Astrocyte (in vitro differentiated cells and primary cell): ENCODE results near the gene AARS2. TPM values are rescaled to one million over a fixed set of nuclear protein-coding genes. Genes with fewer than 3 reads are reported as not detected.

Experiments
- DNase-seq: peaks from one replicate; pipeline ENCODE4 v3.0.0-alpha.2; 2010; ENCODE audit warnings: low read depth
- FAIRE-seq: peaks from 2 replicates; lab custom pipeline; 2011; peaks lifted over from hg19 to GRCh38; lab: Jason Lieb, UNC
- H2AFZ ChIP-seq: 2 replicates; pipeline ENCODE4 v1.6.0; 2012; ENCODE audit warnings: low read depth, low read length, inconsistent platforms
- H3K27ac ChIP-seq: 2 replicates; pipeline ENCODE4 v1.5.1; 2011; ENCODE audit warnings: low read depth, low read length, inconsistent platforms
- H3K27me3 ChIP-seq: 2 replicates; pipeline ENCODE4 v1.6.0; 2011; ENCODE audit warnings: low read length, inconsistent platforms; ENCODE audit not compliant: insufficient read depth
- H3K36me3 ChIP-seq: 2 replicates; pipeline ENCODE4 v1.5.1; 2011; ENCODE audit warnings: low read length, inconsistent platforms; ENCODE audit not compliant: insufficient read depth
- H3K4me1 ChIP-seq: 2 replicates; pipeline ENCODE4 v1.5.1; 2011; ENCODE audit warnings: low read length, inconsistent platforms; ENCODE audit not compliant: insufficient read depth
- H3K4me2 ChIP-seq: 2 replicates; pipeline ENCODE4 v1.6.0; 2012; ENCODE audit warnings: low read length, inconsistent platforms
- H3K4me3 ChIP-seq: 2 replicates; pipeline ENCODE4 v1.5.1; 2011; ENCODE audit warnings: low read depth, mild to moderate bottlenecking, low read length, inconsistent platforms; ENCODE audit not compliant: insufficient read depth
- H3K79me2 ChIP-seq: 2 replicates; pipeline ENCODE4 v1.6.0; 2012; ENCODE audit warnings: mild to moderate bottlenecking, low read length, inconsistent platforms; ENCODE audit not compliant: insufficient read depth
- H3K9ac ChIP-seq: 2 replicates; pipeline ENCODE4 v1.6.0; 2012; ENCODE audit warnings: mild to moderate bottlenecking, low read length, inconsistent platforms
- H3K9me3 ChIP-seq: 2 replicates; pipeline ENCODE4 v1.5.1; 2012; ENCODE audit warnings: low read depth, mild to moderate bottlenecking, low read length, inconsistent platforms; ENCODE audit not compliant: insufficient read depth
- H4K20me1 ChIP-seq: 2 replicates; pipeline ENCODE4 v1.6.0; 2012; ENCODE audit warnings: low read length, inconsistent platforms; ENCODE audit not compliant: insufficient read depth
- H3K27ac Mint-ChIP-seq: one replicate; pipeline ENCODE4 v1.8.0; 2021; ENCODE audit warnings: mild to moderate bottlenecking, mixed read lengths; ENCODE audit not compliant: unreplicated experiment
- H3K27me3 Mint-ChIP-seq: one replicate; pipeline ENCODE4 v1.8.0; 2021; ENCODE audit warnings: low read depth, mixed read lengths; ENCODE audit not compliant: unreplicated experiment
- H3K36me3 Mint-ChIP-seq: one replicate; pipeline ENCODE4 v1.8.0; 2021; ENCODE audit warnings: low read depth, mixed read lengths; ENCODE audit not compliant: unreplicated experiment
- H3K4me1 Mint-ChIP-seq: one replicate; pipeline ENCODE4 v1.8.0; 2021; ENCODE audit warnings: low read depth, mixed read lengths; ENCODE audit not compliant: unreplicated experiment
- H3K4me3 Mint-ChIP-seq: one replicate; pipeline ENCODE4 v1.8.0; 2021; ENCODE audit warnings: mild to moderate bottlenecking, moderate library complexity, mixed read lengths; ENCODE audit not compliant: unreplicated experiment
- H3K9me3 Mint-ChIP-seq: one replicate; pipeline ENCODE4 v1.8.0; 2021; ENCODE audit warnings: mild to moderate bottlenecking, mixed read lengths; ENCODE audit not compliant: unreplicated experiment
- CTCF ChIP-seq: IDR thresholded peaks from 2 replicates; pipeline ENCODE4 v1.5.1; 2011; ENCODE audit warnings: low read depth, mild to moderate bottlenecking, inconsistent platforms, low read length, moderate library complexity; ENCODE audit not compliant: insufficient read depth
- EZH2 ChIP-seq: IDR thresholded peaks from 2 replicates; pipeline ENCODE4 v1.6.1; 2012; ENCODE audit warnings: mild to moderate bottlenecking, low read length, inconsistent platforms; ENCODE audit not compliant: insufficient read depth
- total RNA-seq: library from RNA; stranded (reverse); gene quantifications from 2 replicates; pipeline ENCODE4 v1.2.1, GENCODE V29; 2021

AARS2 gene
- total RNA-seq, 1 donor from 2014 or later, result 12.3 TPM

GRCh38 chr6:44284867-44285266 lies 28.3 kb downstream of the AARS2 start:
- Histone ChIP-seq H3K27ac (no peak overlapping the region), H3K27me3 (peaks cover 48% of the 10 kb centered on the region), H4K20me1 (no peaks in the 10 kb centered on the region), H3K79me2 (no peaks in the 10 kb centered on the region), H3K4me1 (no peaks in the 10 kb centered on the region), H3K9ac (no peak overlapping the region), H3K4me2 (no peak overlapping the region), H2AFZ (no peak overlapping the region), H3K4me3 (no peak overlapping the region), H3K9me3 (no peaks in the 10 kb centered on the region), H3K36me3 (no peaks in the 10 kb centered on the region)
- peaks cover 2% of the 10 kb centered on the region for H3K9me3 Mint-ChIP-seq
- H3K27me3 Mint-ChIP-seq, result peaks cover 77% of the 10 kb centered on the region
- no peak for TF ChIP-seq EZH2
- no peak for TF ChIP-seq CTCF
- no peak overlapping the region for H3K4me3 Mint-ChIP-seq
- FAIRE-seq (no peak), DNase-seq (no peak)
- H3K36me3 Mint-ChIP-seq, result peaks cover 4% of the 10 kb centered on the region
- no peak overlapping the region for H3K27ac Mint-ChIP-seq
- no peaks in the 10 kb centered on the region for H3K4me1 Mint-ChIP-seq

- H3K4me3 Mint-ChIP-seq, result no peak overlapping the region
- Histone ChIP-seq H3K4me3 (no peak overlapping the region), H2AFZ (no peak overlapping the region), H3K27ac (no peak overlapping the region), H3K27me3 (peaks cover 42% of the 10 kb centered on the region), H3K9ac (no peak overlapping the region), H3K4me1 (no peaks in the 10 kb centered on the region), H3K4me2 (no peak overlapping the region), H3K9me3 (no peaks in the 10 kb centered on the region), H3K79me2 (no peaks in the 10 kb centered on the region), H4K20me1 (no peaks in the 10 kb centered on the region), H3K36me3 (no peaks in the 10 kb centered on the region)
- peaks cover 2% of the 10 kb centered on the region for H3K9me3 Mint-ChIP-seq
- DNase-seq, result no peak
- TF ChIP-seq EZH2 (no peak), CTCF (no peak)
- H3K36me3 Mint-ChIP-seq, result peaks cover 4% of the 10 kb centered on the region
- H3K4me1 Mint-ChIP-seq, result peaks cover 2% of the 10 kb centered on the region
- no peak overlapping the region for H3K27ac Mint-ChIP-seq
- no peak for FAIRE-seq
- H3K27me3 Mint-ChIP-seq, result peaks cover 75% of the 10 kb centered on the region
Measured at GRCh38 chr6:44284121-44284520, 29.0 kb downstream of the AARS2 start.

GRCh38 chr6:44278774-44279697 lies 34.1 kb downstream of the AARS2 start:
- no peaks in the 10 kb centered on the region for H3K4me1 ChIP-seq
- H2AFZ ChIP-seq, result no peak overlapping the region
- Mint-ChIP-seq H3K4me1 (peaks cover 4% of the 10 kb centered on the region), H3K27ac (no peak overlapping the region), H3K4me3 (no peak overlapping the region), H3K9me3 (peaks cover 2% of the 10 kb centered on the region), H3K36me3 (peaks cover 2% of the 10 kb centered on the region), H3K27me3 (peaks cover 54% of the 10 kb centered on the region)
- H3K79me2 ChIP-seq, result no peaks in the 10 kb centered on the region
- no peak overlapping the region for H3K9ac ChIP-seq
- TF ChIP-seq EZH2, result no peak
- no peak for TF ChIP-seq CTCF
- peaks cover 20% of the 10 kb centered on the region for H3K27me3 ChIP-seq
- no peak for DNase-seq
- H3K4me3 ChIP-seq, result no peak overlapping the region
- H3K36me3 ChIP-seq, result no peaks in the 10 kb centered on the region
- H3K27ac ChIP-seq, result no peak overlapping the region
- H3K9me3 ChIP-seq, result no peaks in the 10 kb centered on the region
- no peaks in the 10 kb centered on the region for H4K20me1 ChIP-seq
- H3K4me2 ChIP-seq, result no peak overlapping the region
- FAIRE-seq, result no peak
